K562 (cell line): Measurements from ENCODE around the gene IFT81. TPM values are rescaled to one million over a fixed set of nuclear protein-coding genes. Genes with fewer than 3 reads are reported as not detected.

Experiments used
- ARID1B ChIP-seq: fragments of 450-650 bp; IDR thresholded peaks from 2 replicates; pipeline ENCODE4 v1.6.1; 2016; ENCODE audit warnings: antibody characterized with exemption, mild to moderate bottlenecking, inconsistent platforms
- ARID4B ChIP-seq: sonication (generic); formaldehyde crosslinking; IDR thresholded peaks from 2 replicates; pipeline ENCODE4 v1.8.0; 2022; ENCODE audit warnings: mild to moderate bottlenecking, missing genetic modification reagents
- CAMTA2 ChIP-seq: fragments of 250-450 bp; sonication (Bioruptor Pico); conservative IDR thresholded peaks from 2 replicates; pipeline ENCODE4 v1.5.1; 2022
- CTBP1 ChIP-seq: fragments of 450-650 bp; IDR thresholded peaks from 2 replicates; pipeline ENCODE4 v1.6.1; 2016; ENCODE audit warnings: borderline replicate concordance
- CTCFL ChIP-seq: IDR thresholded peaks from 2 replicates; pipeline ENCODE4 v1.6.1; 2011; ENCODE audit warnings: borderline replicate concordance, low read depth, mild to moderate bottlenecking, moderate library complexity, low read length; ENCODE audit not compliant: insufficient read depth, poor library complexity, severe bottlenecking
- ETV5 ChIP-seq: sonication (generic); formaldehyde crosslinking; IDR thresholded peaks from 2 replicates; pipeline ENCODE4 v1.4.0; 2020; ENCODE audit warnings: low read depth, mild to moderate bottlenecking, missing genetic modification reagents
- HDGF ChIP-seq: fragments of 450-650 bp; IDR thresholded peaks from 2 replicates; pipeline ENCODE4 v1.6.1; 2016
- HOXB6 ChIP-seq: fragments of 250-450 bp; sonication (Bioruptor Pico); IDR thresholded peaks from 2 replicates; pipeline ENCODE4 v1.5.1; 2022; ENCODE audit warnings: mild to moderate bottlenecking, borderline replicate concordance
- HSF4 ChIP-seq: fragments of 250-450 bp; sonication (Bioruptor Pico); IDR thresholded peaks from 2 replicates; pipeline ENCODE4 v2.1.2; 2022; ENCODE audit warnings: mild to moderate bottlenecking, moderate library complexity, borderline replicate concordance
- KLF6 ChIP-seq: fragments of 250-450 bp; sonication (Bioruptor Pico); IDR thresholded peaks from 2 replicates; pipeline ENCODE4 v1.4.0; 2020; ENCODE audit warnings: mild to moderate bottlenecking, moderate library complexity, borderline replicate concordance
- MCM2 ChIP-seq: fragments of 450-650 bp; IDR thresholded peaks from 2 replicates; pipeline ENCODE4 v1.6.1; 2017; ENCODE audit warnings: low read depth, mild to moderate bottlenecking
- SREBF1 ChIP-seq: fragments of 150-350 bp; IDR thresholded peaks from 2 replicates; pipeline ENCODE4 v1.6.1; 2014; ENCODE audit warnings: antibody characterized with exemption, low read depth, low read length, borderline replicate concordance
- ZNF395 ChIP-seq: fragments of 200-800 bp; sonication (Bioruptor generic); IDR thresholded peaks from 2 replicates; pipeline ENCODE4 v1.6.1; 2017; ENCODE audit warnings: missing genetic modification characterization, missing compliant biosample characterization
- ZNF398 ChIP-seq: fragments of 250-450 bp; sonication (Bioruptor Pico); IDR thresholded peaks from 2 replicates; pipeline ENCODE4 v1.8.0; 2021; ENCODE audit warnings: moderate library complexity, mild to moderate bottlenecking, inconsistent platforms
- ZNF444 ChIP-seq: fragments of 250-450 bp; sonication (Bioruptor Pico); IDR thresholded peaks from 2 replicates; pipeline ENCODE4 v1.4.0; 2020; ENCODE audit warnings: mild to moderate bottlenecking, moderate library complexity
- ZNF57 ChIP-seq: fragments of 450-650 bp; formaldehyde crosslinking; IDR thresholded peaks from 2 replicates; pipeline ENCODE4 v1.4.0; 2020; ENCODE audit warnings: mild to moderate bottlenecking, moderate library complexity
- polyA plus RNA-seq, 8 experiments: library from polyadenylated mRNA; depleted of rRNA in 4 of 8; stranded (reverse) in 5 of 8; unstranded in 3 of 8; fragments of >200 nt; fragmentation: Nextera tagmentation in 2 of 8; fragmentation: Illumina TruSeq in 1 of 8; extraction: Ambion mirVana in 2 of 8; extraction: Trizol in 1 of 8; gene quantifications; 2 replicates each; pipeline versions ENCODE4 v1.2.1 to v1.2.3, GENCODE V29; 2011 to 2014; ENCODE audit warnings: inconsistent platforms in 1 of 8, missing spikeins in 1 of 8
- total RNA-seq, 7 experiments: library from RNA; depleted of rRNA in 6 of 7; stranded (reverse); fragments of >200 nt in 6 of 7; fragmentation: Illumina TruSeq in 2 of 7; extraction: Trizol in 2 of 7; gene quantifications; 2 replicates each; pipeline versions ENCODE4 v1.2.1 to v1.2.3, GENCODE V29; 2011 to 2021; ENCODE audit warnings: low replicate concordance in 1 of 7

Gene IFT81
- total and polyA plus RNA-seq, 9 of the 15 experiments (the other 6 are each of a cell fraction or from before 2014, with no cell fraction given): 2.8 to 11.9 (median 7.9) TPM

GRCh38 chr12:110079477-110080400 lies 44.4 kb upstream of the IFT81 start (continued):
- no peak for TF ChIP-seq HSF4 (CRISPR knock-in tag)
- no peak for TF ChIP-seq ZNF398 (CRISPR knock-in tag)
- TF ChIP-seq HDGF: no peak
- TF ChIP-seq CAMTA2 (CRISPR knock-in tag): 0 out of 2 replicates have a peak, but pooled peaks have one; percentile 53
- TF ChIP-seq KLF6 (CRISPR knock-in tag): peak; percentile 70; the same call in 1 of the 2 replicates
- TF ChIP-seq HOXB6 (CRISPR knock-in tag): no peak
- no peak for TF ChIP-seq SREBF1
- 0 out of 2 replicates have a peak, but pooled peaks have one; percentile 42 for TF ChIP-seq ZNF444
- no peak for TF ChIP-seq CTBP1
- no peak for TF ChIP-seq CTCFL
- TF ChIP-seq MCM2: no peak
- no peak; the same call in 1 of the 2 replicates for TF ChIP-seq ETV5
- peak; percentile 75 for TF ChIP-seq ARID1B
- peak; percentile 97 for TF ChIP-seq ZNF395 (CRISPR knock-in tag)
- no peak; the same call in 1 of the 2 replicates for TF ChIP-seq ARID4B (CRISPR knock-in tag)
- TF ChIP-seq ZNF57 (CRISPR knock-in tag): no peak
